Esophagus mucosa (tissue), 1 donor: ENCODE results near the gene BRMS1. TPM values are rescaled to one million over a fixed set of nuclear protein-coding genes. Genes with fewer than 3 reads are reported as not detected.
A peak's percentile ranks its signal among the peaks of the same experiment; 100 is the strongest.
"Not testable (repeated sequence)": the region's sequence is repeated elsewhere in the genome, so short reads cannot be mapped to it uniquely, and the experiment has no call there.

ENCODE experiments used
- ATAC-seq: fragments of 200-7000 bp; cut with Tn5 transposase; one replicate; pipeline ENCODE4 v1.9.1; 2020
- total RNA-seq: library from RNA; stranded (reverse); gene quantifications from one replicate; pipeline ENCODE4 v1.2.4, GENCODE V29; 2023
- donor health status: DM: yes; HTN: yes; CAD: no.

The BRMS1 gene
- total RNA-seq, 1 donor from 2014 or later = 31.8 TPM

DNA sequence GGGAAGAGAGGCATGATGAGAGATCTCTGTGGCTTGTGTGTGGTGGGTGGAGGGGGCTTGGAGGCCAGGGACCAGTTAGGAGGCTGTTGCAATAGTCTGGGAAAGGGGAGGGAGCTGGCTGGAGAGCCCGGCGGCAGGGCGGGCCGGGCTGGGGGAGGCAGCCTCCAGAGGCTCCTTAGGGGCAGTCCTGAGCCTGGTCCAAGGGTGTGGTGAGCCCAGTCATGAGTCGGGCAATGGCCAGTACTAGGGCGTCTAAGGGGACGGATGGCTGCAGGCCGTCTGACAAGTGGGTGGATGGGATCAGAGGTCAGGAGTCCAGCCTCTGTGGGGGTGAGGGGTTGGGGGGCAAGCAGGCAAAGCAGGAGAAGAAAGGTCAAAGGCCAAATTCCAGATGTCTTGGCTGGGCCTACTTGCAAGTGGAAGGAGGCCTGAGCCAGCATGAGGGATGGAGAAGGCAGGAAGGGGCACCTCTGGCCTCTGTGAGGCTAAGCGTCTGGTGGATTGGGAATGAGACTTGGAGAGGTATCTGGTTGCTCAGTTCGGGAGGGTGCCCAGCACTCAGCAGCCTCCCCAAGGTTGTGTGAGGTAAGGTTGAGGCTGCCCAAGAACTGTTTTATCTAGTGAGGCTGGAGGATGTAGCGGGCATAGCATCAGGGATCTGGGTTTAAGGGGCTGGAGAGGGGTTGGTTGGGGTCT, 22.0 kb downstream of the BRMS1 start:
- ATAC-seq = no peak

- ATAC-seq = no peak
These were observed 23.3 kb downstream of the BRMS1 start for GRCh38 chr11:66321606-66322005.

- ATAC-seq = not testable (repeated sequence)
These were observed 24.2 kb downstream of the BRMS1 start for GRCh38 chr11:66320748-66321147.

- ATAC-seq = not testable (repeated sequence)
These were observed 24.6 kb downstream of the BRMS1 start for GRCh38 chr11:66320289-66320688.

- ATAC-seq = no peak
These were observed 26.3 kb downstream of the BRMS1 start for GRCh38 chr11:66318600-66318970.

GRCh38 chr11:66317723-66318599, 26.9 kb downstream of the BRMS1 start:
- peak; percentile 47 for ATAC-seq

DNA sequence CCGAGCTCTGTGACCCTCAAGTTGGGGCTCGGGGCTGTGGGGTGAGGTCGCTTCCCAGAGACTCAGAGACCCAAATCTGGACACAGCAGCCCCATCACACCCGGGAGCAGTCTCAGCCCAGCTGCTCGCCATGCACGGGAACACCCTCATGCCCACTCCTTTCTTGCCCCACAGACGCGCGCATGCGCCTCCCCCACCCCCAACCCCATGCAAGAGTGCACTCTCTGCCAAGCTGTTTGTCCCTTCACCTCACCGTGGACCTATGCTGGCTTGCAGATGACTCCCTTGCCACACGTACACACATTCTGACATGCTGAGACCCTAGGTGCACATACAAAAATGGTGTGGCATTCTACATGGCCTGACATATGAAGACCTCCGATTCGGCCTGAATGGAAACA, 27.6 kb downstream of the BRMS1 start:
- ATAC-seq = no peak

GRCh38 chr11:66316849-66317251, 28.1 kb downstream of the BRMS1 start, which contains the start of gene CD248:
TSS of gene CD248 (minus strand) at chr11:66317044. CDS start at chr11:66317027, 17 bp downstream.
- no peak for ATAC-seq

DNA sequence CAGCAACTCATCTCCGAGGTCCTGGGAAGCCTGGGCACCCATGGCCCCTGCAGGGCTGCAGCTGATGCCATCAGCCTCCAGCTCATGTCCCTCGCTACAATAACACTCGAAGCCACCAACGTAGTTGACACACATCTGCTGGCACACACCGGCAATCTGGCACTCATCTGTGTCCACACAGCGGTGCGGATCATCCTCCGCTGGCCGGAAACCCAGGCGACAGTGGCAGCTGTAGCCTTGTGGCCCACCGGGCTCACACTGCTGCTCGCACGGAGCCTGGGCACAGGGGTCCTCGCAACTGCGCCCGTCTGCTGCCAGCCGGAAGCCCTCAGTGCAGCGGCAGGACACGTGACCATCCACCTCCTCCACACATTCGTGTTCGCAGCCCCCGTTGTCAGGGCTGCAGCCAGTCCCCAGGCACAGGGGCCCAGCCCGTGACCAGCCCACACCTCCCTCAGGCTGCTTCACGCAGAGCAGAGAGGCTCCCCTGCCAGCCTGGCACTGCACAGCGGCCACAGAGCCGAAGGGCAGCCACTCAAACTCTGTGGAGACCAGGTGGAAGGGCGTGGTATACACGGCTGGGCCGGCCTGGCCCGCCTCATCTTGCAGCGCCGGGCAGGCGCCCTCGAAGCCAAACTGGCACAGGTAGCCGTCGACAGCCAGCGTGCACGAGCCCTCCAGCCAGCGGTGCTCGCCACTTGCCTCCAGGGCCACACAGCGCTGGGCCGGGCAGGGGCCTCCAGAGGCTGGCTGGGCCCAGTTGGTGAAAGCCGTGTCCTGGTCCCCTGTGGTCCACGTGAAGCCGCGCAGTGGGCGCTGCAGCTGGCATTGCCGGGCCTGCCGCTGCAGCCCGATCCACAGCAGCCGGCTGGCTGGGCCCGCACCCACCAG, 28.7 kb downstream of the BRMS1 start:
- no peak for ATAC-seq

GRCh38 chr11:66315498-66315885, 29.4 kb downstream of the BRMS1 start:
- no peak for ATAC-seq

GRCh38 chr11:66314561-66315497, 30.1 kb downstream of the BRMS1 start:
- no peak for ATAC-seq

GRCh38 chr11:66314186-66314501, 30.8 kb downstream of the BRMS1 start:
- ATAC-seq = no peak

DNA sequence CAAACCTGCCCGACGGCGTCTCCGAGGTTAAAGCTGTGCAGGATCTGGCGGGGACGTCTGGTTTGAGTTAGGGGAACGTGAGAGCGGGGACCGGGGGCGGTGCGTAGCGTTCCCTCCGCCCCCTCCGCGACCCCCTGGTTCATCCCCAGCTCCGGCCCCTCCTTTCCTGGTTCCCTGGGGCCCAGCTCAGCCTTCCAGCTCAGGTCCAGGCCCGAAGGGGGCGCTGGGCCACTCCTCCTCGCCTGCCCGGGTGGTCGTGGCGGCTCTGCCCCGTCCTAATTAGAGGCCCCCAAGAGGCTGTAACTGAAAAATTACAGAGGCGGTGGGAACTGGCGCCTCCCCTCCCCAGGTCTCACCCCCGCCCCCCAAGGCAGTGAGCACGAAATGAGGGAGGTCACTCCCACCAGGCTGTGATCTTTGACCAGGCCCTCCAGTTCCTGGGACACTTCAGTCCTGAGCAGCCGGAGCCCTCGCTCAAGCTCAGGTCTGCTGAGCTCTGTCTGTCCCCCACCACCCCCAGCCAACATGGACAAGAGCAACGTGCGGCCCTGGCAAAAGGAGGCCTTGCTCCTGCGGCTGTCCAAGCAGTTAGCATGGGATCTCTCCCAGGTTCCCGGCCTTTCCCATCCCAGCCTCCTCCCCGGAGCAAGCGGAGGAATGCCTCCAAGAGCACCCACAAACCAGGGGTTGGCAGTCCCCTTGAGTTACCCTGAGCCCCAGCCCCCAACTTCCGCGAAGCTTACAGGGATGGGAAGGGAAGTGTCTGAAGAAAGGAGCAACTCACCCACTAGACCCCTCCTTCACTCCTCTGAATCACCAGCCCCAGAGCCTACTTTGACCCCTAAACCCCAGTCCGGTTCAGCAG, 31.4 kb downstream of the BRMS1 start:
- ATAC-seq = no peak

- ATAC-seq = peak; percentile 87
These were observed 32.2 kb downstream of the BRMS1 start for GRCh38 chr11:66312549-66313320.

- ATAC-seq = peak; percentile 74
These were observed 32.8 kb downstream of the BRMS1 start for GRCh38 chr11:66311965-66312548.

GRCh38 chr11:66311470-66311964, 33.4 kb downstream of the BRMS1 start:
- no peak for ATAC-seq

DNA sequence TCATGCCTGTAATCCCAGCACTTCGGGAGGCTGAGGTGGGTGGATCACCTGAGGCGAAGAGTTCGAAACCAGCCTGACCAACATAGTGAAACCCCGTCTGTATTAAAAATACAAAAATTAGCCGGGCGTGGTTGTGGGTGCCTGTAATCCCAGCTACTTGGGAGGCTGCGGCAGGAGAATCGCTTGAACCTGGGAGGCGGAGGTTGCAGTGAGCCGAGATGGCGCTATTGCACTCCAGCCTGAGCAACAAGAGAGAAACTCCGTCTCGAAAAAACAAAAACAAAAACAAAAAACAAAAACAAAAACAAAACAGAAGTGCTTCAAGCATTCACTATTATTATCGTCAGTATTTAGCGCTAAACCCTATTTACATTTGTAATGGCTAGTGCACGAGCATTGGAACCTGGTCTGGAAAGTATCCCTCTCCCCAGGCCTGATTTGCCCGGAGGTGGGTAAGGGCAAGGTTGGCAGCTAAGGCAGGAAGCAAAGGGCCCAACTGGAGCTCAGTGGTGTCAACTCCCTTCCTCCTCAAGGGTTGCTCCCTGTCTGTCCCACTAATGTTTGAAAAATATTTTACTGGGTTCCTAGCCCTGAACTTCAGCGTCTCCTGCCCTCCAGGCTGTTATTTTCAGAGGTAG, 34.0 kb downstream of the BRMS1 start:
- ATAC-seq = not testable (repeated sequence)

- no peak for ATAC-seq
These were observed 34.6 kb downstream of the BRMS1 start for GRCh38 chr11:66310324-66310723.

DNA sequence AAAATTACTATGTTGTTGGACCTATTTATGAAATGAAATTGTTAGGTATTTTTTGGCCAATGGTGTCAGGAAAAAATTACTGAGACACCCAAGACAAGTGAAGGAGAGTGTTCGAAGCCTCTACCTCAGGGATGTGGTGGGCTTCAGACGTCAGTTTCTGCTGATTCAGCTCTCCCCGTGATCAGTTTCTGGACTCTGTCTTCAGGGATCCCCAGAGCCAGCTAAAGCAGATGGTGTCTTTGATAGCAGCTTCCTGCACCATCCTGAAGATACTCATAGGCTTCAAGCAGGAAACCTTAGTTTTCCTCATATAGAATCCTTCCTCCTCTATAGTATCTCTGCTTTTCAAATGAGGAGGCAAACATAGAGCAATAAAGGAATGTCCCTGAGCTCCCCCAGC, 35.4 kb downstream of the BRMS1 start:
- no peak for ATAC-seq
